Activated CD4-positive, alpha-beta T cell treated with anti-CD3 and anti-CD28 coated beads, Interleukin-2, amount 50 U/mL, for 48 hours (primary cell): ENCODE data around the gene SERPINA12.
"Not testable (repeated sequence)": the region's sequence is repeated elsewhere in the genome, so short reads cannot be mapped to it uniquely, and the experiment has no call there.

Experiments used
- DNase-seq, 2 experiments: peaks; one replicate each; pipeline ENCODE4 v3.0.0-alpha.2; 2020

The SERPINA12 gene

GRCh38 chr14:94485944-94486841 is 23.1 kb downstream of the SERPINA12 start:
- peak; percentile 48 to 54 for DNase-seq

- DNase-seq, result no peak
Measured at GRCh38 chr14:94484481-94484880, 24.8 kb downstream of the SERPINA12 start.

- DNase-seq, result no peak
Measured at GRCh38 chr14:94483729-94484275, 25.5 kb downstream of the SERPINA12 start.

- no peak for DNase-seq
Measured at GRCh38 chr14:94483071-94483451, 26.2 kb downstream of the SERPINA12 start.

GRCh38 chr14:94482132-94483070 is 26.9 kb downstream of the SERPINA12 start:
- DNase-seq, result not testable (repeated sequence)

GRCh38 chr14:94481468-94482131 is 27.7 kb downstream of the SERPINA12 start:
- no peak for DNase-seq

- DNase-seq, result no peak
Measured at GRCh38 chr14:94480809-94481208, 28.5 kb downstream of the SERPINA12 start.

GRCh38 chr14:94478420-94478819 is 30.8 kb downstream of the SERPINA12 start:
- DNase-seq, result no peak

- no peak for DNase-seq
Measured at GRCh38 chr14:94476023-94476422, 33.2 kb downstream of the SERPINA12 start, which contains the start of gene SERPINA9. Gene SERPINA9, minus strand, starts transcription at chr14:94476197. Its CDS starts 6,357 bp downstream, at chr14:94469840.

- no peak for DNase-seq
Measured at GRCh38 chr14:94474581-94475031, 34.7 kb downstream of the SERPINA12 start.

GRCh38 chr14:94473666-94474410 is 35.4 kb downstream of the SERPINA12 start:
- no peak for DNase-seq

GRCh38 chr14:94472842-94473241 is 36.4 kb downstream of the SERPINA12 start:
- no peak for DNase-seq

- DNase-seq, result no peak
Measured at GRCh38 chr14:94471045-94471444, 38.2 kb downstream of the SERPINA12 start.

- no peak for DNase-seq
Measured at GRCh38 chr14:94470311-94470710, 39.0 kb downstream of the SERPINA12 start.

GRCh38 chr14:94469261-94469660 is 40.0 kb downstream of the SERPINA12 start:
- no peak for DNase-seq

- DNase-seq, result no peak
Measured at GRCh38 chr14:94467728-94468520, 41.3 kb downstream of the SERPINA12 start.

GRCh38 chr14:94466706-94467370 is 42.4 kb downstream of the SERPINA12 start:
- DNase-seq, result no peak

- DNase-seq, result no peak
Measured at GRCh38 chr14:94465042-94465441, 44.2 kb downstream of the SERPINA12 start.

- no peak for DNase-seq
Measured at GRCh38 chr14:94464290-94464689, 45.0 kb downstream of the SERPINA12 start.
